Measurements from ENCODE around the gene MX1. TPM values are rescaled to one million over a fixed set of nuclear protein-coding genes. Genes with fewer than 3 reads are reported as not detected.

Gene MX1
- total RNA-seq, 2 donors from 2014 or later: 7.3 to 17.7 TPM

DNA sequence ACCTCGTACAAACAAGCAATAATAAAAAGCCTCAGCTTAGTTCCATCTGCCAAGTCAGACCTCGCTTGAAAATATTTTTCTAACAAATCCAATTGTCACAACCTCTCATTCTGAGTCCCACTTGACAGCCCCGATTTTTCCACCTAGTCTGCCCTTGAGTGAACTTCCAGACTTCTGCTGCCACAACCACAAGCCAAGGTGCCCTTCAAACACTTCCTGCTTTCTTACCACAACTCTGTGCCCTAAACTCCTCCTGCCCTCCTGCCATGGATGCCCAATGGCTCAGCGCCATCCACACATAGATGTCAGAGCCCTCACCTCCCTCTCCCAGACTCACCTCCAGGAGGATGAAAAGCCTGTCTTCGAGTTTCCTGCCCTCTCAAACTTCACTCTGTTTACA, 78.0 kb downstream of the MX1 start:
- intact Hi-C loops (cut with DNase I): no loop called here
- DNase-seq: no peak
- Histone ChIP-seq H3K27me3 (peaks cover 10% of the 10 kb centered on the region), H3K9me3 (no peaks in the 10 kb centered on the region), H3K36me3 (no peaks in the 10 kb centered on the region), H3K4me3 (peak overlapping the region; percentile 68), H3K4me1 (no peaks in the 10 kb centered on the region), H3K27ac (peak overlapping the region; percentile 94), H3K9ac (ENCODE audit: low read depth in 2 of 2, low read length in 2 of 2) (peak overlapping the region; percentile 64 to 83)
- TF ChIP-seq, protein P1, sequence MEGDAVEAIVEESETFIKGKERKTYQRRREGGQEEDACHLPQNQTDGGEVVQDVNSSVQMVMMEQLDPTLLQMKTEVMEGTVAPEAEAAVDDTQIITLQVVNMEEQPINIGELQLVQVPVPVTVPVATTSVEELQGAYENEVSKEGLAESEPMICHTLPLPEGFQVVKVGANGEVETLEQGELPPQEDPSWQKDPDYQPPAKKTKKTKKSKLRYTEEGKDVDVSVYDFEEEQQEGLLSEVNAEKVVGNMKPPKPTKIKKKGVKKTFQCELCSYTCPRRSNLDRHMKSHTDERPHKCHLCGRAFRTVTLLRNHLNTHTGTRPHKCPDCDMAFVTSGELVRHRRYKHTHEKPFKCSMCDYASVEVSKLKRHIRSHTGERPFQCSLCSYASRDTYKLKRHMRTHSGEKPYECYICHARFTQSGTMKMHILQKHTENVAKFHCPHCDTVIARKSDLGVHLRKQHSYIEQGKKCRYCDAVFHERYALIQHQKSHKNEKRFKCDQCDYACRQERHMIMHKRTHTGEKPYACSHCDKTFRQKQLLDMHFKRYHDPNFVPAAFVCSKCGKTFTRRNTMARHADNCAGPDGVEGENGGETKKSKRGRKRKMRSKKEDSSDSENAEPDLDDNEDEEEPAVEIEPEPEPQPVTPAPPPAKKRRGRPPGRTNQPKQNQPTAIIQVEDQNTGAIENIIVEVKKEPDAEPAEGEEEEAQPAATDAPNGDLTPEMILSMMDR (IDR thresholded peaks at IDR 0.05): no peak

DNA sequence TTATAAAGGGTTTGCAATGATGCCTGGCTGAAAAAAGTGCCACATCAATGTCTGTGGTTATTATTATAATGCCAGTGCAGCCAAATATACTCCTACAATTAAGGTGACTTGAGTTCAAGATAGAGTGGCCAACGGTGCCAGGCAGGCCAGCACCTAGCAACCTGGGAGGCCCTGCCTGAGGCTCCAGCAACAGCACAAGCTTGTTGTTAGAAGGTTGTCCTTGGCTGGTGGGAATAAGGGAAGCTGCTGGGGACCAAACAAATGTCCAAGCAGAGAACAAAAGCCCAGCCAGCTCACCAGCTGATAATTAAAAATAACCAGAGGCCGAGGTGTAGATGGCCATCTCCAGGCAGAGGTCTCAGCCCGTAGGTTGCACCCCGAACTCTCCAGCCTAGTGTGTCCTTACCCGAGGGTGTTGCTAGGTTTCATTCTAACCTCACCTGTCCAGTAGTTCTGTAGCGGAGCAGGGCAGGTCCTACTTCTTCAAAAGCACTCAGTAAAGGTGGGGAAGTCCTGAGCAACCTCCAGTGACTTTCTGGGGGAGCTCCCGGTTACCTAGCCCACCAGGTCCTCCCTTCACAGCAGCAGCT, 80.1 kb downstream of the MX1 start:
- Histone ChIP-seq H3K9ac (ENCODE audit: low read depth in 2 of 2, low read length in 2 of 2) (peak overlapping the region; percentile 83 to 96), H3K27ac (peak overlapping the region; percentile 94), H3K27me3 (peaks cover 10% of the 10 kb centered on the region), H3K9me3 (no peaks in the 10 kb centered on the region), H3K4me3 (peak overlapping the region; percentile 68), H3K4me1 (no peaks in the 10 kb centered on the region), H3K36me3 (no peaks in the 10 kb centered on the region)
- intact Hi-C loops (cut with DNase I): no loop called here
- DNase-seq: no peak
- TF ChIP-seq, protein P1 (IDR thresholded peaks at IDR 0.05): no peak

DNA sequence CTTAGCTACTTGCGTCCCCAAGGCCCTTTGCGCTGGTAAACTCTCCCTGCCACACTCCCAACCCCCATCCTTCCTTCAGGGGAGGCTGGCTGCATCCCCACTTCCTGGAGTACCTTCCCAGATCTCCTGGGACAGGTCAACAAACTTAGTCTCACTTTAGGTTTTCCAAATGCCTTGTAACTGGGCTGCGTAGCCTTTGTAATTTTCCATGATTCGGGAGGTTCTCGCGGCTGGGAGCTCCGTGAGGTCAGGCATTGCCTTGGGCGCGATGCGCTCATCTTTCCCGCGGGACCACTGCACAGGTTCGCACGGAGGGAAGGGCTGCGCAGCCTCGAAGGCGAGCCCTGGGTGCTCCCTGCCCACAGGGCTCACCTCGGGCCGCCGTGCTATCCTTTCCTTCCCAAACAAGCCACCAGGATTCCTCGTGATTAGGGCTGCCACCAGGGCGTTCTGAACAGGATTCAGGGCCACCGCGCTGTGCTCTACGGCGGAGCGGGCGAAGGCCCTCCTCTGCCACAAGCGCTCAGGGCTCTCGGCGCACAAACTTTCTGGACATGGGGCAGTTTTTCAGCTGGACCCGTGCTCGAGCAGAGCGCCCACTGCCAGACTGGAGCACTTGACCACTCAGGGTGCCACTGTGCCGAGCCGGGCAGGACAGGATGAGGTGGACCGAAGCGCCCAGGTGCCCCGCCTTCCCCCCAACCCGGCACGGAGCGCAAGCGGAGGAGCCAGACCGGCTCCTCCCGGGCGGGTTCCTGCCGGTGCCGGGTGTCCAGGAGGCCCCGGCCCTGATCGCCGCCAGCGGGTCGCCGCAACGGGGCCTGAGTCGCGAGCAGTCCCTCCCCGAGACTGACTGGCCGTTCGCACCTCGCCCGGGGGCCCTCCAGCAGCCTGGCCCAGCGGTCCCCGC, 80.8 kb downstream of the MX1 start:
- TF ChIP-seq, protein P1 (IDR thresholded peaks at IDR 0.05): no peak
- Histone ChIP-seq H3K4me1 (no peaks in the 10 kb centered on the region), H3K27me3 (peaks cover 10% of the 10 kb centered on the region), H3K9me3 (no peaks in the 10 kb centered on the region), H3K27ac (peak overlapping the region; percentile 94), H3K4me3 (peak overlapping the region; percentile 68), H3K36me3 (no peaks in the 10 kb centered on the region), H3K9ac (ENCODE audit: low read depth in 2 of 2, low read length in 2 of 2) (peak overlapping the region; percentile 83 to 96)
- intact Hi-C loops (cut with DNase I): no loop called here
- peak; percentile 73 for DNase-seq

DNA sequence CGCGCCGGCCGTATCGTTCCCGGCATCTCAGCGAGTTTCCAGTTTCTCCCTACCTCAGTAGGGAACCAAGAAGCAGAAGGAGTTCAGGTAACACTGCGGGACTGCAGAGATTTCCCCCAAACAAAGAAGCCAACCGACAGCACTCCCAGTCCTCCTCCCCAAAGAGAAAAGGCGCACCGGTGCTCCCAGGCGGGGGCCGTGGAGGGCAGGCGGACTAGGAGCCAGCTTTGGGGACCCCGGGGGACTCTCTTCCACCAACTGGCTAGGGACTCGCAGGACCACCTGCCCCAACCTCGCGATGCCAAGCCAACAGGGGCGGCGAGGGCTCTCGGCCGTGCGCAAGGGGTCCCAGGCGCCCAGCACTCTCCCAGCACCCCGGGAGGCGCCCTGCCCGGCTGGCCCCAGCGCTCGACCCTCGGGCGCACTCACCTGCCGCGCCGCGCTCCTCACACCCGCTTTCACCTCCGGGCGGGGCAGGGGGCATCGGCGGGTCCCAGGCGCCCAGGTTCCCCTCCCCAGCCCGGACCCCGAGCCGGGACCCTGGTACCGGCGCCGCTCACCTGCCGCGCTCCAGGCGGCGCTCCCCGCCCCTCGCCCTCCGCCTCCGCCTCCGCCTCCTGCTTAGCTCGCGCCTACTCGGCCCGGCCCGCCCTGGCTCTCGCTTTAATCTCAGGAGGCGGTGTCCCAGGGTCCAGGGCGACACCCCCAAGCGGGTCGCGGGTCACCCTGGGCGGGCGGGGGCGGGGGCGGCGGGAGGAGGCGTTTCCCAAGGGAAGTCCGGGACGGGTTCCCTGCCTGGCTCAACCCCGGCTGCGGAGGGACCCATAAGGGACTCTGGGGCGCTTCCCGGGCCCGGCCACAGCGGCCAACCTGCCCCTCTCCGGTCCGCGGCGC, 81.7 kb downstream of the MX1 start, which contains the start of gene TMPRSS2:
TSS of gene TMPRSS2 (minus strand) at position 638 of the 894 bp plus-strand sequence. CDS start 10,025 bp downstream, outside the sequence.
- Histone ChIP-seq H3K36me3 (no peaks in the 10 kb centered on the region), H3K27me3 (peaks cover 10% of the 10 kb centered on the region), H3K9me3 (no peaks in the 10 kb centered on the region), H3K4me3 (peak within 1 kb of the TSS; percentile 68), H3K9ac (ENCODE audit: low read depth in 2 of 2, low read length in 2 of 2) (peak within 1 kb of the TSS; percentile 90 to 96), H3K4me1 (no peaks in the 10 kb centered on the region), H3K27ac (peak within 1 kb of the TSS; percentile 94)
- peak; percentile 90 for DNase-seq
- TF ChIP-seq, protein P1 (IDR thresholded peaks at IDR 0.05): no peak
- intact Hi-C loops (cut with DNase I): no loop called here
